MCF 10A (cell line): ENCODE measurements around the gene KCNMA1. TPM values are rescaled to one million over a fixed set of nuclear protein-coding genes. Genes with fewer than 3 reads are reported as not detected.
A peak's percentile ranks its signal among the peaks of the same experiment; 100 is the strongest.

ENCODE experiments used
- BruUV-seq: library from RNA; stranded (reverse); fragments of 400-500 nt; replicated peaks from 2 replicates; lab custom pipeline; 2021; lab: Mats Ljungman, UMichigan
- CTCF ChIA-PET: fragments of 300-600 bp; sonication (Branson Sonifier 250); formaldehyde crosslinking; extraction: SDS; loops from one replicate; lab custom pipeline; 2021; ENCODE audit warnings: antibody characterized with exemption, inconsistent platforms; lab: Yijun Ruan, JAX
- POLR2A ChIA-PET: fragments of 300-600, 350-650 bp; sonication (Branson Sonifier 250); formaldehyde crosslinking; extraction: SDS; loops from one replicate; lab custom pipeline; 2020; ENCODE audit warnings: antibody characterized with exemption, inconsistent platforms; lab: Yijun Ruan, JAX
- DNase-seq: peaks from one replicate; pipeline ENCODE4 v3.0.0-alpha.2; 2018; ENCODE audit not compliant: unreplicated experiment
- H3K27ac Mint-ChIP-seq: one replicate; pipeline ENCODE4 v1.8.0; 2022; ENCODE audit warnings: mild to moderate bottlenecking, low read depth, mixed read lengths; ENCODE audit not compliant: unreplicated experiment
- H3K27me3 Mint-ChIP-seq: one replicate; pipeline ENCODE4 v1.8.0; 2022; ENCODE audit warnings: mixed read lengths; ENCODE audit not compliant: insufficient read depth, unreplicated experiment
- H3K36me3 Mint-ChIP-seq: one replicate; pipeline ENCODE4 v1.8.0; 2022; ENCODE audit warnings: mild to moderate bottlenecking, moderate library complexity, mixed read lengths; ENCODE audit not compliant: insufficient read depth, unreplicated experiment
- H3K4me1 Mint-ChIP-seq: one replicate; pipeline ENCODE4 v1.8.0; 2022; ENCODE audit warnings: mixed read lengths; ENCODE audit not compliant: insufficient read depth, unreplicated experiment
- H3K4me3 Mint-ChIP-seq: one replicate; pipeline ENCODE4 v1.8.0; 2022; ENCODE audit warnings: mild to moderate bottlenecking, moderate library complexity, mixed read lengths; ENCODE audit not compliant: unreplicated experiment
- H3K9me3 Mint-ChIP-seq: one replicate; pipeline ENCODE4 v1.8.0; 2022; ENCODE audit warnings: mixed read lengths; ENCODE audit not compliant: unreplicated experiment
- CTCF ChIP-seq: fragments of 200-600 bp; IDR thresholded peaks from one replicate; pipeline ENCODE4 v1.8.0; 2022; ENCODE audit warnings: antibody characterized with exemption, mild to moderate bottlenecking; ENCODE audit not compliant: unreplicated experiment
- intact Hi-C: fragments of 100-400 bp; cut with micrococcal nuclease; formaldehyde crosslinking; loops from 2 replicates; pipeline ENCODE4 v1.14.1; 2022
- total RNA-seq: library from RNA; stranded (reverse); gene quantifications from 2 replicates; pipeline ENCODE4 v1.2.3, GENCODE V29; 2022

Gene KCNMA1
- total RNA-seq, 1 experiment from 2014 or later = 7.5 TPM

DNA sequence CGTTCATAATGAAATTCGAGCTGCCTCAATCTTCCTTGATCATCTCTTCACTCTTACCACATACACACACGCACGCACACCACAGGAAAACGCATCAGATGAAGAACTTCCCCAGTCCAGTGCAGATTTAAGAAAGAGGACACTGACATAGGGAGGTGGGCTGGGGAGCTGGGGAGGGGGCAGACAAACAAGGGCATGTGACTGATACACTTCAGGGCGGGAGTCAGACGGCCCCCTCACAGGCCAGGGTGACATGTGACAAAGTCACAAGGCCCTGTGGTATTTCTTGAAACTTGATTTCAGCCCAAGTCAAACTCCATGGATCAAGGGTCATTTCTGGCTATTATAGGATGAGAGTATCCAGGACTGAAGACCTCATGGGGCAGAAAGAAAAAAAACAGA, 82.6 kb downstream of the KCNMA1 start:
- BruUV-seq = no TSS peak
- Mint-ChIP-seq H3K4me1 (peaks cover 6% of the 10 kb centered on the region), H3K36me3 (no peaks in the 10 kb centered on the region), H3K4me3 (no peak overlapping the region), H3K27ac (no peak overlapping the region), H3K9me3 (no peaks in the 10 kb centered on the region), H3K27me3 (no peaks in the 10 kb centered on the region)
- ChIA-PET CTCF (interaction anchor here (0.5 to 0.6 kb wide), 2 partner anchors 99 to 582 kb away, joined by 3 read pairs; no protein-coding TSS in a partner anchor), POLR2A (interaction anchor here (0.5 to 0.6 kb wide), 2 partner anchors 24 to 213 kb away, joined by 3 read pairs; no protein-coding TSS in a partner anchor)
- no peak for DNase-seq
- TF ChIP-seq CTCF = no peak
- intact Hi-C loops = no loop called here

- peak overlapping the region; percentile 19 for H3K27ac Mint-ChIP-seq
- no peak for TF ChIP-seq CTCF
- intact Hi-C loops = no loop called here
- H3K36me3 Mint-ChIP-seq = no peaks in the 10 kb centered on the region
- BruUV-seq = no TSS peak
- H3K4me1 Mint-ChIP-seq = peaks cover 6% of the 10 kb centered on the region
- no peaks in the 10 kb centered on the region for H3K9me3 Mint-ChIP-seq
- POLR2A ChIA-PET = no interaction called here
- peak; percentile 38 for DNase-seq
- no peak overlapping the region for H3K4me3 Mint-ChIP-seq
- no peaks in the 10 kb centered on the region for H3K27me3 Mint-ChIP-seq
- CTCF ChIA-PET = interaction anchor here (0.6 to 0.9 kb wide), 3 partner anchors 33 to 303 kb away, joined by 3 to 4 read pairs (median 3); no protein-coding TSS in a partner anchor
Observed at GRCh38 chr10:77553966-77554365, 83.6 kb downstream of the KCNMA1 start.

GRCh38 chr10:77553311-77553710, 84.3 kb downstream of the KCNMA1 start:
- intact Hi-C loops = no loop called here
- H3K36me3 Mint-ChIP-seq = no peaks in the 10 kb centered on the region
- DNase-seq = no peak
- H3K27me3 Mint-ChIP-seq = no peaks in the 10 kb centered on the region
- CTCF ChIA-PET = interaction anchor here (0.9 kb wide), 2 partner anchors 34 to 303 kb away, joined by 3 to 4 read pairs; no protein-coding TSS in a partner anchor
- H3K4me1 Mint-ChIP-seq = peaks cover 13% of the 10 kb centered on the region
- POLR2A ChIA-PET = interaction anchor here (0.6 kb wide), 1 partner anchor 151 kb away, joined by 3 read pairs; no protein-coding TSS in a partner anchor
- no peak for TF ChIP-seq CTCF
- H3K27ac Mint-ChIP-seq = no peak overlapping the region
- no peaks in the 10 kb centered on the region for H3K9me3 Mint-ChIP-seq
- H3K4me3 Mint-ChIP-seq = no peak overlapping the region
- no TSS peak for BruUV-seq

GRCh38 chr10:77552252-77552651, 85.4 kb downstream of the KCNMA1 start:
- no peaks in the 10 kb centered on the region for H3K36me3 Mint-ChIP-seq
- CTCF ChIA-PET = interaction anchor here (0.5 kb wide), 1 partner anchor 11 kb away, joined by 3 read pairs; no protein-coding TSS in a partner anchor
- H3K27me3 Mint-ChIP-seq = no peaks in the 10 kb centered on the region
- BruUV-seq = no TSS peak
- H3K27ac Mint-ChIP-seq = no peak overlapping the region
- H3K4me1 Mint-ChIP-seq = peaks cover 17% of the 10 kb centered on the region
- intact Hi-C loops = no loop called here
- DNase-seq = no peak
- no peak for TF ChIP-seq CTCF
- H3K4me3 Mint-ChIP-seq = no peak overlapping the region
- POLR2A ChIA-PET = no interaction called here
- no peaks in the 10 kb centered on the region for H3K9me3 Mint-ChIP-seq
